ENCODE data around the gene SLC43A2.
"Not testable (repeated sequence)": the region's sequence is repeated elsewhere in the genome, so short reads cannot be mapped to it uniquely, and the experiment has no call there.

Gene SLC43A2

GRCh38 chr17:1673041-1673785, 44.6 kb upstream of the SLC43A2 start (continued):
- TF ChIP-seq, protein P1, sequence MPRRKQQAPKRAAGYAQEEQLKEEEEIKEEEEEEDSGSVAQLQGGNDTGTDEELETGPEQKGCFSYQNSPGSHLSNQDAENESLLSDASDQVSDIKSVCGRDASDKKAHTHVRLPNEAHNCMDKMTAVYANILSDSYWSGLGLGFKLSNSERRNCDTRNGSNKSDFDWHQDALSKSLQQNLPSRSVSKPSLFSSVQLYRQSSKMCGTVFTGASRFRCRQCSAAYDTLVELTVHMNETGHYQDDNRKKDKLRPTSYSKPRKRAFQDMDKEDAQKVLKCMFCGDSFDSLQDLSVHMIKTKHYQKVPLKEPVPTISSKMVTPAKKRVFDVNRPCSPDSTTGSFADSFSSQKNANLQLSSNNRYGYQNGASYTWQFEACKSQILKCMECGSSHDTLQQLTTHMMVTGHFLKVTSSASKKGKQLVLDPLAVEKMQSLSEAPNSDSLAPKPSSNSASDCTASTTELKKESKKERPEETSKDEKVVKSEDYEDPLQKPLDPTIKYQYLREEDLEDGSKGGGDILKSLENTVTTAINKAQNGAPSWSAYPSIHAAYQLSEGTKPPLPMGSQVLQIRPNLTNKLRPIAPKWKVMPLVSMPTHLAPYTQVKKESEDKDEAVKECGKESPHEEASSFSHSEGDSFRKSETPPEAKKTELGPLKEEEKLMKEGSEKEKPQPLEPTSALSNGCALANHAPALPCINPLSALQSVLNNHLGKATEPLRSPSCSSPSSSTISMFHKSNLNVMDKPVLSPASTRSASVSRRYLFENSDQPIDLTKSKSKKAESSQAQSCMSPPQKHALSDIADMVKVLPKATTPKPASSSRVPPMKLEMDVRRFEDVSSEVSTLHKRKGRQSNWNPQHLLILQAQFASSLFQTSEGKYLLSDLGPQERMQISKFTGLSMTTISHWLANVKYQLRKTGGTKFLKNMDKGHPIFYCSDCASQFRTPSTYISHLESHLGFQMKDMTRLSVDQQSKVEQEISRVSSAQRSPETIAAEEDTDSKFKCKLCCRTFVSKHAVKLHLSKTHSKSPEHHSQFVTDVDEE (CRISPR knock-in tag; IDR thresholded peaks at IDR 0.05), result no peak
- TF ChIP-seq, protein P2, sequence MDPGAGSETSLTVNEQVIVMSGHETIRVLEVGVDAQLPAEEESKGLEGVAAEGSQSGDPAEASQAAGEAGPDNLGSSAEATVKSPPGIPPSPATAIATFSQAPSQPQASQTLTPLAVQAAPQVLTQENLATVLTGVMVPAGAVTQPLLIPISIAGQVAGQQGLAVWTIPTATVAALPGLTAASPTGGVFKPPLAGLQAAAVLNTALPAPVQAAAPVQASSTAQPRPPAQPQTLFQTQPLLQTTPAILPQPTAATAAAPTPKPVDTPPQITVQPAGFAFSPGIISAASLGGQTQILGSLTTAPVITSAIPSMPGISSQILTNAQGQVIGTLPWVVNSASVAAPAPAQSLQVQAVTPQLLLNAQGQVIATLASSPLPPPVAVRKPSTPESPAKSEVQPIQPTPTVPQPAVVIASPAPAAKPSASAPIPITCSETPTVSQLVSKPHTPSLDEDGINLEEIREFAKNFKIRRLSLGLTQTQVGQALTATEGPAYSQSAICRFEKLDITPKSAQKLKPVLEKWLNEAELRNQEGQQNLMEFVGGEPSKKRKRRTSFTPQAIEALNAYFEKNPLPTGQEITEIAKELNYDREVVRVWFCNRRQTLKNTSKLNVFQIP (CRISPR knock-in tag; IDR thresholded peaks at IDR 0.05; ENCODE audit: borderline replicate concordance, low read depth), result no peak
- TF ChIP-seq ISL1 (CRISPR knock-in tag; IDR thresholded peaks at IDR 0.05), result no peak
- TF ChIP-seq RARB (CRISPR knock-in tag; IDR thresholded peaks at IDR 0.05), result no peak

- not testable (repeated sequence) for ATAC-seq
Observed at GRCh38 chr17:1663934-1664333, 35.3 kb upstream of the SLC43A2 start.

GRCh38 chr17:1661045-1661444, 32.4 kb upstream of the SLC43A2 start:
- TF ChIP-seq TOX (CRISPR knock-in tag; IDR thresholded peaks at IDR 0.05; ENCODE audit: borderline replicate concordance), result no peak
- no peak for TF ChIP-seq ARNTL (CRISPR knock-in tag; IDR thresholded peaks at IDR 0.05; ENCODE audit: borderline replicate concordance, low read depth)
- TF ChIP-seq CSDC2 (CRISPR knock-in tag; IDR thresholded peaks at IDR 0.05), result no peak
- no peak for TF ChIP-seq ZC3H10 (CRISPR knock-in tag; IDR thresholded peaks at IDR 0.05)
- TF ChIP-seq PATZ1 (CRISPR knock-in tag; IDR thresholded peaks at IDR 0.05; ENCODE audit: borderline replicate concordance), result no peak
- TF ChIP-seq, protein P1 (CRISPR knock-in tag; IDR thresholded peaks at IDR 0.05), result no peak
- TF ChIP-seq, protein P2 (CRISPR knock-in tag; IDR thresholded peaks at IDR 0.05; ENCODE audit: borderline replicate concordance, low read depth), result no peak
- no peak for TF ChIP-seq BACH2 (CRISPR knock-in tag; IDR thresholded peaks at IDR 0.05; ENCODE audit: borderline replicate concordance)
- TF ChIP-seq ZFP30 (CRISPR knock-in tag; IDR thresholded peaks at IDR 0.05), result no peak
- TF ChIP-seq ESRRG (CRISPR knock-in tag; IDR thresholded peaks at IDR 0.05), result no peak
- TF ChIP-seq PPARA (CRISPR knock-in tag; IDR thresholded peaks at IDR 0.05; ENCODE audit: borderline replicate concordance), result no peak
- TF ChIP-seq ZNF70 (CRISPR knock-in tag; IDR thresholded peaks at IDR 0.05), result no peak
- no peak for TF ChIP-seq OSR1 (CRISPR knock-in tag; IDR thresholded peaks at IDR 0.05)
- no peak for ATAC-seq

DNA sequence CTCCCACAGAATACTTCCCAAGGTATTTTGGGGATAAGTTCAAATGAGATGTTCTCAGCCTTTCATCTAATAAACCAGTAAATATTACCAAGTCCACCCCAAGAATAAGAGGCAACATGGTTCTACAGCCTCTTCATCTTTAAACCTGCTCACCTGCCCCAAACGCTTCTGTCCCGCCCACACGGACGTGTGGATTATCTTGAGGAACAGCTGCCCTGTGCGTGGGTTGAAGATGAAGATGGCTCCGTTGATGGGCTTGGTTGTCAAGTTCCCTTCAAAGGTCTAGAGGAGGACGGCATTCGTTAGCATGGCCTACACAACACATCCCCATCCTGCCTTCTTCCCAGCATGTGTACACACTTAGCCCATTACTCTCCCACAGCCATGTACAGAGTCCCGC, 29.5 kb upstream of the SLC43A2 start:
- TF ChIP-seq CSDC2 (CRISPR knock-in tag; IDR thresholded peaks at IDR 0.05) (no peak), ZFP30 (CRISPR knock-in tag; IDR thresholded peaks at IDR 0.05) (no peak), ESRRG (CRISPR knock-in tag; IDR thresholded peaks at IDR 0.05) (no peak), ISL1 (CRISPR knock-in tag; IDR thresholded peaks at IDR 0.05) (no peak), ZFP3 (CRISPR knock-in tag; IDR thresholded peaks at IDR 0.05) (no peak), ZC3H10 (CRISPR knock-in tag; IDR thresholded peaks at IDR 0.05) (no peak), ZNF70 (CRISPR knock-in tag; IDR thresholded peaks at IDR 0.05) (no peak)
- TF ChIP-seq, protein P1 (CRISPR knock-in tag; IDR thresholded peaks at IDR 0.05), result no peak
- no peak for ATAC-seq

Measured in SK-N-SH treated with all-trans-retinoic acid at 6 μM for 48 hours (cell line).